HG03103 (cell line): ENCODE results near the gene SORBS1.

Experiments
- ATAC-seq: cut with Tn5 transposase; IDR thresholded peaks from one replicate; pipeline ENCODE4 v1.9.1; 2021; ENCODE audit warnings: low read depth; ENCODE audit not compliant: unreplicated experiment

Gene SORBS1

GRCh38 chr10:95262763-95263518 lies 298.2 kb downstream of the SORBS1 start:
- ATAC-seq = no peak

- ATAC-seq = no peak
These were observed 299.2 kb downstream of the SORBS1 start for GRCh38 chr10:95261926-95262325.
